C4-2B (cell line): ENCODE measurements around the gene A1CF.

Experiments used
- ZFX ChIP-seq: fragments of 450-650 bp; IDR thresholded peaks from 2 replicates; pipeline ENCODE4 v1.6.1; 2017
- TF ChIP-seq, protein P1 (sequence below): fragments of 450-650 bp; conservative IDR thresholded peaks from 2 replicates; pipeline ENCODE4 v1.5.1; 2017; ENCODE audit warnings: mild to moderate bottlenecking

GRCh38 chr10:50927522-50928189, 42.2 kb upstream of the A1CF start:
- TF ChIP-seq, protein P1, sequence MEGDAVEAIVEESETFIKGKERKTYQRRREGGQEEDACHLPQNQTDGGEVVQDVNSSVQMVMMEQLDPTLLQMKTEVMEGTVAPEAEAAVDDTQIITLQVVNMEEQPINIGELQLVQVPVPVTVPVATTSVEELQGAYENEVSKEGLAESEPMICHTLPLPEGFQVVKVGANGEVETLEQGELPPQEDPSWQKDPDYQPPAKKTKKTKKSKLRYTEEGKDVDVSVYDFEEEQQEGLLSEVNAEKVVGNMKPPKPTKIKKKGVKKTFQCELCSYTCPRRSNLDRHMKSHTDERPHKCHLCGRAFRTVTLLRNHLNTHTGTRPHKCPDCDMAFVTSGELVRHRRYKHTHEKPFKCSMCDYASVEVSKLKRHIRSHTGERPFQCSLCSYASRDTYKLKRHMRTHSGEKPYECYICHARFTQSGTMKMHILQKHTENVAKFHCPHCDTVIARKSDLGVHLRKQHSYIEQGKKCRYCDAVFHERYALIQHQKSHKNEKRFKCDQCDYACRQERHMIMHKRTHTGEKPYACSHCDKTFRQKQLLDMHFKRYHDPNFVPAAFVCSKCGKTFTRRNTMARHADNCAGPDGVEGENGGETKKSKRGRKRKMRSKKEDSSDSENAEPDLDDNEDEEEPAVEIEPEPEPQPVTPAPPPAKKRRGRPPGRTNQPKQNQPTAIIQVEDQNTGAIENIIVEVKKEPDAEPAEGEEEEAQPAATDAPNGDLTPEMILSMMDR: no peak
- no peak for TF ChIP-seq ZFX
